GM12878 (cell line): ENCODE measurements around the gene ACP4. TPM values are rescaled to one million over a fixed set of nuclear protein-coding genes. Genes with fewer than 3 reads are reported as not detected.

ENCODE experiments used
- ATAC-seq: fragments of 200-7000 bp; cut with Tn5 transposase; 3 replicates; pipeline ENCODE4 v1.9.1; 2020; ENCODE audit warnings: mild to moderate bottlenecking, moderate library complexity
- BruUV-seq: library from RNA; stranded (reverse); fragments of 400-500 nt; replicated peaks from 2 replicates; lab custom pipeline; 2021; lab: Mats Ljungman, UMichigan
- CTCF ChIA-PET: fragments of 300-600 bp; sonication (Branson Sonifier 250); formaldehyde crosslinking; extraction: SDS; loops from one replicate; lab custom pipeline; 2021; ENCODE audit warnings: inconsistent platforms; lab: Yijun Ruan, JAX
- POLR2A ChIA-PET: fragments of 350-600 bp; formaldehyde crosslinking; extraction: SDS; loops from one replicate; lab custom pipeline; 2021; ENCODE audit warnings: inconsistent platforms; lab: Charles Lee
- RAD21 ChIA-PET: fragments of 300-600 bp; sonication (Branson Sonifier 250); formaldehyde crosslinking; loops from one replicate; lab custom pipeline; 2023; ENCODE audit warnings: antibody characterized with exemption; ENCODE audit not compliant: unreplicated experiment; lab: Charles Lee
- SMC1A ChIA-PET: fragments of 300-600 bp; sonication (Branson Sonifier 250); formaldehyde crosslinking; loops from one replicate; lab custom pipeline; 2023; ENCODE audit not compliant: unreplicated experiment, uncharacterized antibody; lab: Charles Lee
- DNase-seq: peaks from one replicate; pipeline ENCODE4 v3.0.0-alpha.2; 2011; ENCODE audit warnings: low read depth, low spot score
- FAIRE-seq: peaks from 3 replicates; lab custom pipeline; 2011; peaks lifted over from hg19 to GRCh38; lab: Jason Lieb, UNC
- H2AFZ ChIP-seq: 2 replicates; pipeline ENCODE4 v1.6.0; 2011; ENCODE audit warnings: low read depth, low read length, control low read depth; ENCODE audit not compliant: control insufficient read depth
- H3K27ac ChIP-seq: 2 replicates; pipeline ENCODE4 v1.5.1; 2011; ENCODE audit warnings: control low read depth; ENCODE audit not compliant: control insufficient read depth, insufficient read depth
- H3K27me3 ChIP-seq, 2 experiments: replicated peaks in 1 of 2; 2 replicates each; pipeline versions ENCODE4 v1.6.0 to v1.6.1; 2011; ENCODE audit warnings: low read length in 1 of 2; ENCODE audit not compliant: control insufficient read depth in 2 of 2, insufficient read depth in 2 of 2
- H3K36me3 ChIP-seq, 2 experiments: 2 replicates each; pipeline ENCODE4 v1.5.1; 2011; ENCODE audit warnings: low read length in 1 of 2; ENCODE audit not compliant: control insufficient read depth in 2 of 2, insufficient read depth in 2 of 2
- H3K4me1 ChIP-seq: 2 replicates; pipeline ENCODE4 v1.6.1; 2011; ENCODE audit warnings: mild to moderate bottlenecking, low read length, moderate library complexity, mixed read lengths; ENCODE audit not compliant: control insufficient read depth, insufficient read depth
- H3K4me2 ChIP-seq: 2 replicates; pipeline ENCODE4 v1.6.0; 2011; ENCODE audit warnings: control low read depth; ENCODE audit not compliant: control insufficient read depth, insufficient read depth
- H3K4me3 ChIP-seq: fragments of 200-600 bp; sonication (generic); 2 replicates; pipeline ENCODE4 v1.5.1; 2016
- H3K79me2 ChIP-seq: 2 replicates; pipeline ENCODE4 v1.6.0; 2011; ENCODE audit warnings: low read length; ENCODE audit not compliant: control insufficient read depth, insufficient read depth
- H3K9ac ChIP-seq: 2 replicates; pipeline ENCODE4 v1.8.0; 2011; ENCODE audit warnings: low read length, control low read depth, mixed read lengths; ENCODE audit not compliant: control insufficient read depth, insufficient read depth
- H3K9me3 ChIP-seq: replicated peaks from 3 replicates; pipeline ENCODE4 v1.5.1; 2011; ENCODE audit warnings: mild to moderate bottlenecking, low read length; ENCODE audit not compliant: control insufficient read depth, insufficient read depth
- H4K20me1 ChIP-seq: 2 replicates; pipeline ENCODE4 v1.6.0; 2011; ENCODE audit not compliant: control insufficient read depth, insufficient read depth
- BRCA1 ChIP-seq: IDR thresholded peaks from 2 replicates; pipeline ENCODE4 v1.6.1; 2011; ENCODE audit warnings: low read depth, low read length, improper control_type of control experiment
- CBX5 ChIP-seq: sonication (generic); IDR thresholded peaks from 2 replicates; pipeline ENCODE4 v1.6.1; 2016; ENCODE audit warnings: low read depth, moderate library complexity, mild to moderate bottlenecking, inconsistent platforms
- CREB1 ChIP-seq: IDR thresholded peaks from 2 replicates; pipeline ENCODE4 v1.6.1; 2012; ENCODE audit warnings: low read depth, mild to moderate bottlenecking, inconsistent platforms
- CTCF ChIP-seq, 3 experiments: IDR thresholded peaks in 2 of 3; conservative IDR thresholded peaks in 1 of 3; 2 replicates each; pipeline ENCODE4 v1.5.1; 2011; ENCODE audit warnings: low read depth in 3 of 3, low read length in 3 of 3, mild to moderate bottlenecking in 3 of 3, control low read depth in 2 of 3, moderate library complexity in 2 of 3, inconsistent platforms in 1 of 3, mixed read lengths in 1 of 3; ENCODE audit not compliant: control insufficient read depth in 2 of 3, insufficient read depth in 1 of 3; ENCODE audit errors: extremely low read depth in 1 of 3
- E4F1 ChIP-seq: fragments of 450-650 bp; IDR thresholded peaks from 2 replicates; pipeline ENCODE4 v1.6.1; 2018; ENCODE audit warnings: borderline replicate concordance, mild to moderate bottlenecking; ENCODE audit not compliant: partially characterized antibody
- EED ChIP-seq: sonication (generic); IDR thresholded peaks from 2 replicates; pipeline ENCODE4 v1.6.1; 2016; ENCODE audit warnings: antibody characterized with exemption, low read depth
- IKZF1 ChIP-seq: fragments of 450-650 bp; conservative IDR thresholded peaks from 2 replicates; pipeline ENCODE4 v1.6.1; 2017; ENCODE audit warnings: antibody characterized with exemption, mild to moderate bottlenecking
- MTA2 ChIP-seq: fragments of 450-650 bp; IDR thresholded peaks from 2 replicates; pipeline ENCODE4 v1.6.1; 2016; ENCODE audit warnings: low read depth, mild to moderate bottlenecking, moderate library complexity
- NBN ChIP-seq: fragments of 450-650 bp; IDR thresholded peaks from 2 replicates; pipeline ENCODE4 v1.6.1; 2016
- NFYB ChIP-seq: IDR thresholded peaks from 2 replicates; pipeline ENCODE4 v1.6.1; 2011; ENCODE audit warnings: low read depth, mild to moderate bottlenecking, low read length, improper control_type of control experiment, moderate library complexity; ENCODE audit not compliant: insufficient read depth
- PAX5 ChIP-seq: IDR thresholded peaks from 2 replicates; pipeline ENCODE4 v1.6.1; 2011; ENCODE audit warnings: low read depth, low read length, borderline replicate concordance
- PML ChIP-seq: IDR thresholded peaks from 2 replicates; pipeline ENCODE4 v1.6.1; 2012; ENCODE audit warnings: low read length, inconsistent platforms
- POLR2AphosphoS2 ChIP-seq: IDR thresholded peaks from 2 replicates; pipeline ENCODE4 v1.6.1; 2011; ENCODE audit warnings: low read depth, mild to moderate bottlenecking, low read length, improper control_type of control experiment, moderate library complexity
- POLR2AphosphoS5 ChIP-seq: IDR thresholded peaks from 2 replicates; pipeline ENCODE4 v1.6.1; 2011; ENCODE audit warnings: mild to moderate bottlenecking, low read length, inconsistent platforms
- RAD21 ChIP-seq: IDR thresholded peaks from 2 replicates; pipeline ENCODE4 v1.6.1; 2011; ENCODE audit warnings: mild to moderate bottlenecking, low read depth, low read length, moderate library complexity; ENCODE audit not compliant: insufficient read depth
- RUNX3 ChIP-seq: IDR thresholded peaks from 2 replicates; pipeline ENCODE4 v1.6.1; 2012; ENCODE audit warnings: low read length, inconsistent platforms
- SMARCA5 ChIP-seq: fragments of 450-650 bp; IDR thresholded peaks from 2 replicates; pipeline ENCODE4 v1.6.1; 2017; ENCODE audit warnings: mild to moderate bottlenecking
- SPI1 ChIP-seq: IDR thresholded peaks from 2 replicates; pipeline ENCODE4 v1.6.1; 2011; ENCODE audit warnings: low read depth, mild to moderate bottlenecking, low read length, moderate library complexity, borderline replicate concordance; ENCODE audit not compliant: insufficient read depth
- STAT1 ChIP-seq: fragments of 450-650 bp; conservative IDR thresholded peaks from 2 replicates; pipeline ENCODE4 v1.6.1; 2014; ENCODE audit warnings: antibody characterized with exemption, mild to moderate bottlenecking
- ZNF207 ChIP-seq: fragments of 450-650 bp; IDR thresholded peaks from 2 replicates; pipeline ENCODE4 v1.6.1; 2014; ENCODE audit warnings: antibody characterized with exemption, mild to moderate bottlenecking, borderline replicate concordance
- whole genome bisulfite sequencing: methylation state at CpG from one replicate; pipeline ENCODE4 v1.1.6; 2016; ENCODE audit warnings: low lambda C conversion rate; ENCODE audit not compliant: insufficient replicate concordance, insufficient coverage; ENCODE audit errors: missing lambda C conversion rate; 5-methylcytosine and 5-hydroxymethylcytosine counted together
- in situ Hi-C: fragments of 300-500 bp; cut with MboI; formaldehyde crosslinking; loops from 9 replicates; pipeline ENCODE4 v1.14.3; 2018; ENCODE audit warnings: mixed read lengths
- intact Hi-C: fragments of 100-400 bp; cut with micrococcal nuclease; formaldehyde crosslinking; loops from one replicate; pipeline ENCODE4 v1.14.2; 2022; ENCODE audit not compliant: unreplicated experiment
- polyA plus RNA-seq, 11 experiments: library from polyadenylated mRNA; depleted of rRNA in 4 of 11; unstranded in 6 of 11; stranded (reverse) in 5 of 11; fragments of >200 nt; fragmentation: Nextera tagmentation in 4 of 11; fragmentation: Illumina TruSeq in 1 of 11; extraction: Ambion mirVana in 4 of 11; extraction: Trizol in 1 of 11; gene quantifications; 1 replicate in 1 of 11; 2 replicates in 10 of 11; pipeline versions ENCODE4 v1.2.1 to v1.2.3, GENCODE V29; 2011 to 2016; ENCODE audit warnings: inconsistent platforms in 2 of 11, missing spikeins in 2 of 11, low read depth in 1 of 11
- total RNA-seq, 4 experiments: library from RNA; depleted of rRNA in 3 of 4; stranded (reverse); fragments of >200 nt in 3 of 4; fragmentation: Illumina TruSeq in 1 of 4; extraction: Trizol in 1 of 4; gene quantifications; 2 replicates each; pipeline versions ENCODE4 v1.2.1 to v1.2.3, GENCODE V29; 2013 to 2021
- TF ChIP-seq, protein P1 (sequence below): IDR thresholded peaks from 2 replicates; pipeline ENCODE4 v1.6.1; 2011; ENCODE audit warnings: low read depth, low read length, improper control_type of control experiment, borderline replicate concordance

Gene ACP4
- total and polyA plus RNA-seq, 10 of the 15 experiments (the other 5 are each of a cell fraction or from before 2014, with no cell fraction given), result not detected

DNA sequence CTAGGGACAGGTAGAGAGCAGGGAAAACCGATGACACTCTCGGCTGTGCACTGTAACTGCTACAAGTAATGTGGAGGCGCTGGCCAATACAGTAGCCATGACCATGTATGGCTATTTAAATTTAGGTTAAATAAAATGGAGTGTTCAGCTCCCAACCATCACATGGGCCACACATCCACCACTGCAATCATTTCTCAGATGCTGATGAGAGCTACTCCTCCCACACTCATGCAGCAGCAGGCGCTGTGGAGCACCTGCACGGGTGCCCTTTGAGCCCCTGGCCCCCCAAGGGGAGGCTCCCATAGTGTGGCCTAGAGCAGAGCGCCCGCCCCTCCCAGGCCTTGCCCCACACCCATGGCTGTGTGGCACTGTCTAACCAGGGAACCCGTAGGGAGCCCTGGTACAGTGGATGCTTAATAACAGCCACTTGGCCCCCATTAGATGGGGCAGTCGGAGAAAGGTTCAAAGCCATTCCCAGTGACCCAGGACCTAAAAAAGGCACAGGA, 6.0 kb downstream of the ACP4 start:
- Histone ChIP-seq H2AFZ (no peak overlapping the region), H3K27ac (no peak overlapping the region), H3K27me3 (no peaks in the 10 kb centered on the region), H3K9me3 (no peaks in the 10 kb centered on the region), H3K9ac (no peak overlapping the region), H4K20me1 (peaks cover 8% of the 10 kb centered on the region), H3K4me3 (no peak overlapping the region), H3K36me3 (peaks cover 21 to 34% of the 10 kb centered on the region in 2 experiments; a peak in 3 of 4 replicates), H3K4me1 (peaks cover 5% of the 10 kb centered on the region), H3K79me2 (peaks cover 19% of the 10 kb centered on the region), H3K4me2 (no peak overlapping the region)
- ChIA-PET RAD21 (interaction anchor here (6.7 kb wide), 1 partner anchor 126 kb away, joined by 35 read pairs; no protein-coding TSS in a partner anchor), CTCF (interaction anchor here (3.4 kb wide), 1 partner anchor 126 kb away, joined by 24 read pairs; no protein-coding TSS in a partner anchor), SMC1A (no interaction called here), POLR2A (interaction anchor here (1.1 kb wide), 1 partner anchor 16 kb away, joined by 3 read pairs; no protein-coding TSS in a partner anchor)
- no peak for DNase-seq
- no TSS peak for BruUV-seq
- peak; percentile 6 for ATAC-seq
- in situ Hi-C loops, result no loop called here
- intact Hi-C loops, result no loop called here
- 83% methylated on average over 9 of the region's 9 CpGs for WGBS
- FAIRE-seq, result no peak
- TF ChIP-seq POLR2AphosphoS5 (peak; percentile 67; the same call in 1 of the 2 replicates), RAD21 (0 out of 2 replicates have a peak, but pooled peaks have one; percentile 9), SMARCA5 (no peak), NBN (no peak), BRCA1 (no peak), SPI1 (no peak), PML (peak; percentile 21; the same call in 1 of the 2 replicates), E4F1 (no peak), NFYB (no peak), RUNX3 (no peak), PAX5 (no peak; the same call in 1 of the 2 replicates), POLR2AphosphoS2 (0 out of 2 replicates have a peak, but pooled peaks have one; percentile 57), CTCF (IDR thresholded peaks at IDR 0.05 in 2 of 3, conservative IDR thresholded peaks at IDR 0.05 in 1 of 3; ENCODE audit: control insufficient read depth in 2 of 3, extremely low read depth in 1 of 3, insufficient read depth in 1 of 3, low read depth in 3 of 3, low read length in 3 of 3) (0 out of 6 replicates have a peak, but pooled peaks of 1 of the 3 experiments have one; percentile 19), IKZF1 (no peak), ZNF207 (no peak), STAT1 (no peak), CREB1 (no peak), MTA2 (no peak), CBX5 (no peak), EED (no peak)
- TF ChIP-seq, protein P1, sequence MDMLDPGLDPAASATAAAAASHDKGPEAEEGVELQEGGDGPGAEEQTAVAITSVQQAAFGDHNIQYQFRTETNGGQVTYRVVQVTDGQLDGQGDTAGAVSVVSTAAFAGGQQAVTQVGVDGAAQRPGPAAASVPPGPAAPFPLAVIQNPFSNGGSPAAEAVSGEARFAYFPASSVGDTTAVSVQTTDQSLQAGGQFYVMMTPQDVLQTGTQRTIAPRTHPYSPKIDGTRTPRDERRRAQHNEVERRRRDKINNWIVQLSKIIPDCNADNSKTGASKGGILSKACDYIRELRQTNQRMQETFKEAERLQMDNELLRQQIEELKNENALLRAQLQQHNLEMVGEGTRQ, result no peak
